K562 (cell line): Measurements from ENCODE around the gene JUNB. TPM values are rescaled to one million over a fixed set of nuclear protein-coding genes. Genes with fewer than 3 reads are reported as not detected.
A peak's percentile ranks its signal among the peaks of the same experiment; 100 is the strongest.

Experiments
- DNMT1 ChIP-seq: fragments of 450-650 bp; IDR thresholded peaks from 2 replicates; pipeline ENCODE4 v1.6.1; 2016; ENCODE audit warnings: antibody characterized with exemption, mild to moderate bottlenecking
- LEF1 ChIP-seq: fragments of 450-650 bp; IDR thresholded peaks from 2 replicates; pipeline ENCODE4 v1.6.1; 2016; ENCODE audit warnings: mild to moderate bottlenecking
- MEF2A ChIP-seq: IDR thresholded peaks from 2 replicates; pipeline ENCODE4 v1.6.1; 2011; ENCODE audit warnings: low read depth, mild to moderate bottlenecking, low read length, moderate library complexity; ENCODE audit not compliant: control insufficient read depth
- NCOA2 ChIP-seq, 2 experiments: fragments of 450-650 bp; IDR thresholded peaks; 2 replicates each; pipeline ENCODE4 v1.6.1; 2018; ENCODE audit warnings: mild to moderate bottlenecking in 2 of 2, moderate library complexity in 1 of 2; ENCODE audit not compliant: partially characterized antibody in 2 of 2
- PHB ChIP-seq: fragments of 250-450 bp; sonication (Bioruptor Pico); IDR thresholded peaks from 2 replicates; pipeline ENCODE4 v1.5.0; 2021
- PTRF ChIP-seq: fragments of 450-650 bp; IDR thresholded peaks from 2 replicates; pipeline ENCODE4 v1.6.1; 2016; ENCODE audit warnings: mild to moderate bottlenecking, missing genetic modification characterization, missing compliant biosample characterization
- RBM14 ChIP-seq: fragments of 200-400 bp; formaldehyde crosslinking; IDR thresholded peaks from 2 replicates; pipeline ENCODE4 v1.6.1; 2018; ENCODE audit warnings: low read depth, mild to moderate bottlenecking, low read length, moderate library complexity, borderline replicate concordance; ENCODE audit not compliant: insufficient read depth
- TRIM24 ChIP-seq, 2 experiments: fragments of 450-650 bp; IDR thresholded peaks; 2 replicates each; pipeline ENCODE4 v1.6.1; 2016
- ZNF239 ChIP-seq: fragments of 250-450 bp; sonication (Bioruptor Pico); IDR thresholded peaks from 2 replicates; pipeline ENCODE4 v1.4.0; 2020; ENCODE audit warnings: mild to moderate bottlenecking
- ZNF408 ChIP-seq: fragments of 250-450 bp; sonication (Bioruptor Pico); IDR thresholded peaks from 2 replicates; pipeline ENCODE4 v1.4.0; 2020; ENCODE audit warnings: low read depth, mild to moderate bottlenecking, moderate library complexity
- ZNF764 ChIP-seq: fragments of 250-450 bp; sonication (Bioruptor Pico); IDR thresholded peaks from 2 replicates; pipeline ENCODE4 v1.4.0; 2020; ENCODE audit warnings: low read depth, mild to moderate bottlenecking, moderate library complexity
- polyA plus RNA-seq, 8 experiments: library from polyadenylated mRNA; depleted of rRNA in 4 of 8; stranded (reverse) in 5 of 8; unstranded in 3 of 8; fragments of >200 nt; fragmentation: Nextera tagmentation in 2 of 8; fragmentation: Illumina TruSeq in 1 of 8; extraction: Ambion mirVana in 2 of 8; extraction: Trizol in 1 of 8; gene quantifications; 2 replicates each; pipeline versions ENCODE4 v1.2.1 to v1.2.3, GENCODE V29; 2011 to 2014; ENCODE audit warnings: inconsistent platforms in 1 of 8, missing spikeins in 1 of 8
- total RNA-seq, 7 experiments: library from RNA; depleted of rRNA in 6 of 7; stranded (reverse); fragments of >200 nt in 6 of 7; fragmentation: Illumina TruSeq in 2 of 7; extraction: Trizol in 2 of 7; gene quantifications; 2 replicates each; pipeline versions ENCODE4 v1.2.1 to v1.2.3, GENCODE V29; 2011 to 2021; ENCODE audit warnings: low replicate concordance in 1 of 7
- TF ChIP-seq, protein P1 (sequence below): fragments of 450-650 bp; IDR thresholded peaks from 2 replicates; pipeline ENCODE4 v1.6.1; 2017; ENCODE audit warnings: antibody characterized with exemption, mild to moderate bottlenecking
- TF ChIP-seq, protein P2 (sequence below): fragments of 200-400 bp; formaldehyde crosslinking; IDR thresholded peaks from 2 replicates; pipeline ENCODE4 v1.6.1; 2017; ENCODE audit warnings: mild to moderate bottlenecking, low read depth, low read length, moderate library complexity
- TF ChIP-seq, protein P3 (sequence below): sonication (generic); formaldehyde crosslinking; IDR thresholded peaks from 2 replicates; pipeline ENCODE4 v1.8.0; 2022; ENCODE audit warnings: mild to moderate bottlenecking, missing genetic modification reagents
- TF ChIP-seq, protein P4 (sequence below): fragments of 450-650 bp; IDR thresholded peaks from 2 replicates; pipeline ENCODE4 v1.7.1; 2018; ENCODE audit warnings: mild to moderate bottlenecking, low read depth; ENCODE audit not compliant: partially characterized antibody
- TF ChIP-seq, protein P5 (sequence below): fragments of 450-650 bp; IDR thresholded peaks from 2 replicates; pipeline ENCODE4 v1.6.1; 2016; ENCODE audit warnings: antibody characterized with exemption

JUNB gene
- total and polyA plus RNA-seq, 9 of the 15 experiments (the other 6 are each of a cell fraction or from before 2014, with no cell fraction given), result 0.23 to 88.1 (median 13.1) TPM

DNA sequence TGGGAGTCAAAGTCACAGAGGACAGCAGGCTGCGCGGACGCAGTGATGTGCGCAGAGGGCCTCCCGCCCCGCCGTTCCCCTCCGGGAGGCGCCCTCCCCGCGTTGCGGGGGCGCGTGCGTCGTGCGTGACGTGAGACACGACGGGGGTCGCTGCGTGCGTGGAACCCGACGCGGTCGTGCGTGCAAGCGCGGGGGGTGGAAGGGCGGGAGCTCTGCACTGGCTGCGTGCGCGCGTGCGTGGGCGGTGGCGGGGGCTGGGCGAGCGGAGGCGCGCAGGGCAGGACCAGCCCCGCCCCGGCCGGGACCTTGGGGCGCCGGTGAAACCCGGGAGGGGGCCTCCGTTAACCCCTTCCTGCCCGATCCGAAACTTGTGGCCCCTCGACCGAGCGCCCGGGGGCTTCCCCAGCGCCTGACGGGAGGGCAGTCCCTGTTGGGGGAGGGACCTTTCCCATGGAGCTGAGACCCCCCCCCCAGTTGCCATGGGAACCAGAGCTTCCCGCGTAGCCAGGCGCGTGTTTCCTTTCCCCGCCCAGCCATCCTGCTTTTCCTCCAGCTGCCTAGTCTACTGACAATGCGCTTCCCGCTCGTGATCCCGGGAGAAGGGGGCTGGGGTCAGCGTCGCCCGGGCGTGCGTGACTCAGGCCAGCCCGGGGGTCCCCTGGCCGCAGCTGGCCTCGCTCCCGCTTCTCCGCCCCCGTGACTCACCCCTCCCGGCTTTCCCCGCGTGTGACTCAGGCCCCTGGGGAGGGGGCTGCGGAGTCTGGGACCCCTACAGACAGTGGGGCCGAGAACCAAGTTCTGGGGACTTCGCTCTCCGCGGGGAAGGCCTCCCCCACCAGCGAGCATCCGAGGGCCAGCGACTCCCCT is 8.6 kb upstream of the JUNB start (continued):
- TF ChIP-seq, protein P1, sequence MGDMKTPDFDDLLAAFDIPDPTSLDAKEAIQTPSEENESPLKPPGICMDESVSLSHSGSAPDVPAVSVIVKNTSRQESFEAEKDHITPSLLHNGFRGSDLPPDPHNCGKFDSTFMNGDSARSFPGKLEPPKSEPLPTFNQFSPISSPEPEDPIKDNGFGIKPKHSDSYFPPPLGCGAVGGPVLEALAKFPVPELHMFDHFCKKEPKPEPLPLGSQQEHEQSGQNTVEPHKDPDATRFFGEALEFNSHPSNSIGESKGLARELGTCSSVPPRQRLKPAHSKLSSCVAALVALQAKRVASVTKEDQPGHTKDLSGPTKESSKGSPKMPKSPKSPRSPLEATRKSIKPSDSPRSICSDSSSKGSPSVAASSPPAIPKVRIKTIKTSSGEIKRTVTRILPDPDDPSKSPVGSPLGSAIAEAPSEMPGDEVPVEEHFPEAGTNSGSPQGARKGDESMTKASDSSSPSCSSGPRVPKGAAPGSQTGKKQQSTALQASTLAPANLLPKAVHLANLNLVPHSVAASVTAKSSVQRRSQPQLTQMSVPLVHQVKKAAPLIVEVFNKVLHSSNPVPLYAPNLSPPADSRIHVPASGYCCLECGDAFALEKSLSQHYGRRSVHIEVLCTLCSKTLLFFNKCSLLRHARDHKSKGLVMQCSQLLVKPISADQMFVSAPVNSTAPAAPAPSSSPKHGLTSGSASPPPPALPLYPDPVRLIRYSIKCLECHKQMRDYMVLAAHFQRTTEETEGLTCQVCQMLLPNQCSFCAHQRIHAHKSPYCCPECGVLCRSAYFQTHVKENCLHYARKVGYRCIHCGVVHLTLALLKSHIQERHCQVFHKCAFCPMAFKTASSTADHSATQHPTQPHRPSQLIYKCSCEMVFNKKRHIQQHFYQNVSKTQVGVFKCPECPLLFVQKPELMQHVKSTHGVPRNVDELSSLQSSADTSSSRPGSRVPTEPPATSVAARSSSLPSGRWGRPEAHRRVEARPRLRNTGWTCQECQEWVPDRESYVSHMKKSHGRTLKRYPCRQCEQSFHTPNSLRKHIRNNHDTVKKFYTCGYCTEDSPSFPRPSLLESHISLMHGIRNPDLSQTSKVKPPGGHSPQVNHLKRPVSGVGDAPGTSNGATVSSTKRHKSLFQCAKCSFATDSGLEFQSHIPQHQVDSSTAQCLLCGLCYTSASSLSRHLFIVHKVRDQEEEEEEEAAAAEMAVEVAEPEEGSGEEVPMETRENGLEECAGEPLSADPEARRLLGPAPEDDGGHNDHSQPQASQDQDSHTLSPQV, result peak; percentile 83
- TF ChIP-seq PHB (CRISPR knock-in tag) (no peak), ZNF239 (CRISPR knock-in tag) (no peak), NCOA2 (IDR thresholded peaks at IDR 0.05; ENCODE audit: partially characterized antibody in 2 of 2) (no peak), RBM14 (no peak), PTRF (tag) (no peak), DNMT1 (no peak), TRIM24 (IDR thresholded peaks at IDR 0.05) (0 out of 4 replicates have a peak, but pooled peaks of 1 of the 2 experiments have one; percentile 10), LEF1 (peak; percentile 28; the same call in 1 of the 2 replicates), MEF2A (no peak), ZNF764 (CRISPR knock-in tag) (no peak), ZNF408 (CRISPR knock-in tag) (no peak)
- TF ChIP-seq, protein P2, sequence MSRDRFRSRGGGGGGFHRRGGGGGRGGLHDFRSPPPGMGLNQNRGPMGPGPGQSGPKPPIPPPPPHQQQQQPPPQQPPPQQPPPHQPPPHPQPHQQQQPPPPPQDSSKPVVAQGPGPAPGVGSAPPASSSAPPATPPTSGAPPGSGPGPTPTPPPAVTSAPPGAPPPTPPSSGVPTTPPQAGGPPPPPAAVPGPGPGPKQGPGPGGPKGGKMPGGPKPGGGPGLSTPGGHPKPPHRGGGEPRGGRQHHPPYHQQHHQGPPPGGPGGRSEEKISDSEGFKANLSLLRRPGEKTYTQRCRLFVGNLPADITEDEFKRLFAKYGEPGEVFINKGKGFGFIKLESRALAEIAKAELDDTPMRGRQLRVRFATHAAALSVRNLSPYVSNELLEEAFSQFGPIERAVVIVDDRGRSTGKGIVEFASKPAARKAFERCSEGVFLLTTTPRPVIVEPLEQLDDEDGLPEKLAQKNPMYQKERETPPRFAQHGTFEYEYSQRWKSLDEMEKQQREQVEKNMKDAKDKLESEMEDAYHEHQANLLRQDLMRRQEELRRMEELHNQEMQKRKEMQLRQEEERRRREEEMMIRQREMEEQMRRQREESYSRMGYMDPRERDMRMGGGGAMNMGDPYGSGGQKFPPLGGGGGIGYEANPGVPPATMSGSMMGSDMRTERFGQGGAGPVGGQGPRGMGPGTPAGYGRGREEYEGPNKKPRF, result no peak
- TF ChIP-seq, protein P3, sequence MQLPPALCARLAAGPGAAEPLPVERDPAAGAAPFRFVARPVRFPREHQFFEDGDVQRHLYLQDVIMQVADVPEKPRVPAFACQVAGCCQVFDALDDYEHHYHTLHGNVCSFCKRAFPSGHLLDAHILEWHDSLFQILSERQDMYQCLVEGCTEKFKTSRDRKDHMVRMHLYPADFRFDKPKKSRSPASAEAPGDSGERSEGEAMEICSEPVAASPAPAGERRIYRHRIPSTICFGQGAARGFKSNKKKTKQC, result peak; percentile 24; the same call in 1 of the 2 replicates
- TF ChIP-seq, protein P4, sequence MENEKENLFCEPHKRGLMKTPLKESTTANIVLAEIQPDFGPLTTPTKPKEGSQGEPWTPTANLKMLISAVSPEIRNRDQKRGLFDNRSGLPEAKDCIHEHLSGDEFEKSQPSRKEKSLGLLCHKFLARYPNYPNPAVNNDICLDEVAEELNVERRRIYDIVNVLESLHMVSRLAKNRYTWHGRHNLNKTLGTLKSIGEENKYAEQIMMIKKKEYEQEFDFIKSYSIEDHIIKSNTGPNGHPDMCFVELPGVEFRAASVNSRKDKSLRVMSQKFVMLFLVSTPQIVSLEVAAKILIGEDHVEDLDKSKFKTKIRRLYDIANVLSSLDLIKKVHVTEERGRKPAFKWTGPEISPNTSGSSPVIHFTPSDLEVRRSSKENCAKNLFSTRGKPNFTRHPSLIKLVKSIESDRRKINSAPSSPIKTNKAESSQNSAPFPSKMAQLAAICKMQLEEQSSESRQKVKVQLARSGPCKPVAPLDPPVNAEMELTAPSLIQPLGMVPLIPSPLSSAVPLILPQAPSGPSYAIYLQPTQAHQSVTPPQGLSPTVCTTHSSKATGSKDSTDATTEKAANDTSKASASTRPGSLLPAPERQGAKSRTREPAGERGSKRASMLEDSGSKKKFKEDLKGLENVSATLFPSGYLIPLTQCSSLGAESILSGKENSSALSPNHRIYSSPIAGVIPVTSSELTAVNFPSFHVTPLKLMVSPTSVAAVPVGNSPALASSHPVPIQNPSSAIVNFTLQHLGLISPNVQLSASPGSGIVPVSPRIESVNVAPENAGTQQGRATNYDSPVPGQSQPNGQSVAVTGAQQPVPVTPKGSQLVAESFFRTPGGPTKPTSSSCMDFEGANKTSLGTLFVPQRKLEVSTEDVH, result peak; percentile 61
- TF ChIP-seq, protein P5, sequence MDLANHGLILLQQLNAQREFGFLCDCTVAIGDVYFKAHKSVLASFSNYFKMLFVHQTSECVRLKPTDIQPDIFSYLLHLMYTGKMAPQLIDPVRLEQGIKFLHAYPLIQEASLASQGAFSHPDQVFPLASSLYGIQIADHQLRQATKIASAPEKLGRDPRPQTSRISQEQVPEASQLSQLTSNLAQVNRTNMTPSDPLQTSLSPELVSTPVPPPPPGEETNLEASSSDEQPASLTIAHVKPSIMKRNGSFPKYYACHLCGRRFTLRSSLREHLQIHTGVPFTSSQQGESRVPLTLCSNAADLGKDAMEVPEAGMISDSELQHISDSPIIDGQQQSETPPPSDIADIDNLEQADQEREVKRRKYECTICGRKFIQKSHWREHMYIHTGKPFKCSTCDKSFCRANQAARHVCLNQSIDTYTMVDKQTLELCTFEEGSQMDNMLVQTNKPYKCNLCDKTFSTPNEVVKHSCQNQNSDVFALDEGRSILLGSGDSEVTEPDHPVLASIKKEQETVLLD, result peak; percentile 97
